Measurements from ENCODE around the gene MIEN1. TPM values are rescaled to one million over a fixed set of nuclear protein-coding genes. Genes with fewer than 3 reads are reported as not detected.

MIEN1 gene
- total RNA-seq, 4 donors from 2014 or later = 47.0 to 57.3 (median 52.7) TPM

GRCh38 chr17:39755554-39756379 lies 25.4 kb upstream of the MIEN1 start:
- DNase-seq (ENCODE audit: extremely low spot score) = no peak
- Histone ChIP-seq H3K27ac (replicated peaks in 1 of 4) (peak overlapping the region; percentile 89 to 97 (median 94)), H3K36me3 (no peaks in the 10 kb centered on the region), H3K4me3 (no peak overlapping the region), H3K4me1 (peaks cover 17 to 25% (median 22%) of the 10 kb centered on the region in 4 donors), H3K9me3 (no peaks in the 10 kb centered on the region), H3K27me3 (peaks cover 0 to 19% (median 0%) of the 10 kb centered on the region in 4 donors)
- TF ChIP-seq POLR2AphosphoS5 (IDR thresholded peaks at IDR 0.05) (no peak), CTCF (IDR thresholded peaks at IDR 0.05) (no peak), POLR2A (IDR thresholded peaks at IDR 0.05; ENCODE audit: low read depth) (no peak)
- intact Hi-C loops (cut with DNase I) = loop anchor here (10.0 kb wide), 1 partner anchor 199 kb away; no protein-coding TSS in a partner anchor
- WGBS = 60% methylated on average over 16 of the region's 18 CpGs

- TF ChIP-seq POLR2AphosphoS5 (IDR thresholded peaks at IDR 0.05) = no peak
- TF ChIP-seq CTCF (IDR thresholded peaks at IDR 0.05) = no peak
- no peak for TF ChIP-seq POLR2A (IDR thresholded peaks at IDR 0.05; ENCODE audit: low read depth)
- TF ChIP-seq EP300 (IDR thresholded peaks at IDR 0.05) = no peak
- intact Hi-C loops (cut with DNase I) = loop anchor here (1.0 to 10.0 kb wide), 3 partner anchors 118 to 200 kb away; partner anchors contain the start of gene STARD3
Measured at GRCh38 chr17:39754958-39755553, 24.7 kb upstream of the MIEN1 start.

GRCh38 chr17:39754161-39754957 lies 24.0 kb upstream of the MIEN1 start:
- no peaks in the 10 kb centered on the region for H3K9me3 ChIP-seq
- peaks cover 20 to 26% (median 24%) of the 10 kb centered on the region in 4 donors for H3K4me1 ChIP-seq
- peak; percentile 98 for DNase-seq (ENCODE audit: extremely low spot score)
- TF ChIP-seq EP300 (IDR thresholded peaks at IDR 0.05) (no peak), CTCF (IDR thresholded peaks at IDR 0.05) (peak; percentile 98 to 99 (median 99)), POLR2AphosphoS5 (IDR thresholded peaks at IDR 0.05) (peak; percentile 83 to 87)
- WGBS = 0% methylated on average over 15 of the region's 91 CpGs
- intact Hi-C loops (cut with DNase I) = loop anchor here (1.0 to 10.0 kb wide), 3 partner anchors 117 to 200 kb away; partner anchors contain the start of gene STARD3
- H3K27ac ChIP-seq (replicated peaks in 1 of 4) = peak overlapping the region; percentile 89 to 97 (median 94)
- no peaks in the 10 kb centered on the region for H3K36me3 ChIP-seq
- H3K27me3 ChIP-seq = peaks cover 0 to 12% (median 0%) of the 10 kb centered on the region in 4 donors
- peak overlapping the region; percentile 75 to 86 (median 82) for H3K4me3 ChIP-seq

More at GRCh38 chr17:39754958-39755553, 24.7 kb upstream of the MIEN1 start:
- Histone ChIP-seq H3K36me3 (no peaks in the 10 kb centered on the region), H3K27ac (replicated peaks in 1 of 4) (peak overlapping the region; percentile 89 to 97 (median 94)), H3K4me3 (peak overlapping the region; percentile 75 to 86 (median 82)), H3K9me3 (no peaks in the 10 kb centered on the region), H3K27me3 (peaks cover 0 to 17% (median 0%) of the 10 kb centered on the region in 4 donors), H3K4me1 (peaks cover 20 to 25% (median 24%) of the 10 kb centered on the region in 4 donors)
- no peak for DNase-seq (ENCODE audit: extremely low spot score)
- WGBS = 33% methylated on average over 19 of the region's 21 CpGs

GRCh38 chr17:39753514-39754160 lies 23.3 kb upstream of the MIEN1 start:
- no peak for TF ChIP-seq EP300 (IDR thresholded peaks at IDR 0.05)
- Histone ChIP-seq H3K9me3 (no peaks in the 10 kb centered on the region), H3K36me3 (no peaks in the 10 kb centered on the region), H3K27me3 (peaks cover 0 to 8% (median 0%) of the 10 kb centered on the region in 4 donors), H3K4me1 (peaks cover 20 to 26% (median 24%) of the 10 kb centered on the region in 4 donors), H3K4me3 (peak overlapping the region; percentile 75 to 86 (median 82)), H3K27ac (replicated peaks in 1 of 4) (peak overlapping the region; percentile 89 to 97 (median 94))
- no peak for DNase-seq (ENCODE audit: extremely low spot score)
- intact Hi-C loops (cut with DNase I) = loop anchor here (1.0 to 10.0 kb wide), 3 partner anchors 116 to 201 kb away; partner anchors contain the start of gene STARD3
- WGBS = 43% methylated on average over 5 of the region's 55 CpGs

Measured in esophagus muscularis mucosa (tissue), 4 donors.